Cardiac muscle cell (in vitro differentiated cells and primary cell): ENCODE data around the gene PDSS2. TPM values are rescaled to one million over a fixed set of nuclear protein-coding genes. Genes with fewer than 3 reads are reported as not detected.
A peak's percentile ranks its signal among the peaks of the same experiment; 100 is the strongest.

Experiments
- DNase-seq, 2 donors: peaks; one replicate each; pipeline versions ENCODE4 v3.0.0 to v3.0.0-alpha.2; 2010 to 2017; ENCODE audit warnings: low read depth in 1 of 2, low spot score in 1 of 2
- H3K27ac ChIP-seq: fragments of 200-600 bp; sonication (generic); 2 replicates; pipeline ENCODE4 v1.5.1; 2016
- H3K27me3 ChIP-seq: fragments of 200-600 bp; sonication (generic); 2 replicates; pipeline ENCODE4 v1.6.0; 2016; ENCODE audit warnings: control low read depth
- H3K36me3 ChIP-seq: fragments of 200-600 bp; sonication (generic); 2 replicates; pipeline ENCODE4 v1.5.1; 2016; ENCODE audit warnings: control low read depth
- H3K4me1 ChIP-seq: fragments of 200-600 bp; sonication (generic); 2 replicates; pipeline ENCODE4 v1.8.1; 2017; ENCODE audit warnings: low read depth, mild to moderate bottlenecking, mixed run types
- H3K4me3 ChIP-seq: fragments of 200-600 bp; sonication (generic); 2 replicates; pipeline ENCODE4 v1.5.1; 2016; ENCODE audit warnings: mild to moderate bottlenecking
- H3K9me3 ChIP-seq: fragments of 200-600 bp; sonication (generic); 2 replicates; pipeline ENCODE4 v1.5.1; 2017; ENCODE audit warnings: low read depth, mild to moderate bottlenecking, control low read depth
- polyA plus RNA-seq: library from polyadenylated mRNA; unstranded; fragments of >200 nt; fragmentation: Nextera tagmentation; extraction: Ambion mirVana; gene quantifications from 2 replicates; pipeline ENCODE4 v1.2.1, GENCODE V29; 2016
- total RNA-seq: library from RNA; depleted of rRNA; stranded (reverse); fragments of >200 nt; gene quantifications from 2 replicates; pipeline ENCODE4 v1.2.3, GENCODE V29; 2016
- TF ChIP-seq, protein P1 (sequence below): IDR thresholded peaks from 2 replicates; pipeline ENCODE4 v1.5.1; 2012; ENCODE audit warnings: low read depth, mild to moderate bottlenecking, low read length

PDSS2 gene
- total and polyA plus RNA-seq, 2 experiments from 2014 or later: 12.3 to 19.4 TPM

DNA sequence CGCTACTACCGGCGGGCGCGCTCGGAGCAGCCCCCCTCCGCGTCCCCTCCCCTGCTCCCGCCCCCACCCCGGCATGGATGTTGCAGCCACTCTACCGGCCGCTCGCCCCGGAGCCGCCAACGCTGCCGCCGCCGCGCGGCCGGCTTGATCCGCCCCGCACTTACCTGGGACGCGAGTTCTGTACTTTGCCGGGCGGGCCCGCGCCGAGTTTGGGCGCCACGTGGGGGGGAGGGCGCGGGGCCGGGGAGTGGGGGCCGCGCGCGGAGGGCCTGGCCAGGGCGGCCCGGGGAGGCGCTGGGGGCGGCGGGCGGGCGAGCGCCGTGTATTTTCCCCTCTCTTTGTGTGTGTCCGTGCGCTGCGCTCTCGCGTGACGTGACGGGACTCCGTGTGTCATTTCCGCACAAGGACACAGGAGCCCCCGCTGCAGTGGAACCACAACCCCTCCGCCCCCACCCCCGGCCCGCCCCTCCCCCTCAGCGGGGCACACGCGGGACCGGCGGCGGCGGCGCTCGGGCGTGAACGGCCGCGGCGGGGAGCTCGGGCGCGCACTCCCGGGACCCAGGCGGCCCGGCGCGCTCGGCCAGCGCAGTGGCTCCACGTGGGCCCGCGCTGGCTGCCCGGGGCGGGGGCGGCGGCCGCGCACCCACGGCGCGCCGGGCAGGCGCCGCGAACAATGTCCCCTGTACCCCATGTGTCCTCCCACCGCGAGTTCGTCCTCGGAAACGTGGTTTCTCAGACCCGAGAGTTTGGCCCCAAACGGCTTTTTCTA lies 344.3 kb downstream of the PDSS2 start, which contains the start of gene BEND3:
Gene BEND3, minus strand, starts transcription at position 590 of the 769 bp plus-strand sequence. CDS start 16,230 bp downstream, outside the sequence.
- peaks cover 8% of the 10 kb centered on the region for H3K4me1 ChIP-seq
- no peaks in the 10 kb centered on the region for H3K9me3 ChIP-seq
- H3K27me3 ChIP-seq: no peaks in the 10 kb centered on the region
- peak within 1 kb of the TSS; percentile 91 for H3K27ac ChIP-seq
- DNase-seq: peak; percentile 24 to 66
- TF ChIP-seq, protein P1, sequence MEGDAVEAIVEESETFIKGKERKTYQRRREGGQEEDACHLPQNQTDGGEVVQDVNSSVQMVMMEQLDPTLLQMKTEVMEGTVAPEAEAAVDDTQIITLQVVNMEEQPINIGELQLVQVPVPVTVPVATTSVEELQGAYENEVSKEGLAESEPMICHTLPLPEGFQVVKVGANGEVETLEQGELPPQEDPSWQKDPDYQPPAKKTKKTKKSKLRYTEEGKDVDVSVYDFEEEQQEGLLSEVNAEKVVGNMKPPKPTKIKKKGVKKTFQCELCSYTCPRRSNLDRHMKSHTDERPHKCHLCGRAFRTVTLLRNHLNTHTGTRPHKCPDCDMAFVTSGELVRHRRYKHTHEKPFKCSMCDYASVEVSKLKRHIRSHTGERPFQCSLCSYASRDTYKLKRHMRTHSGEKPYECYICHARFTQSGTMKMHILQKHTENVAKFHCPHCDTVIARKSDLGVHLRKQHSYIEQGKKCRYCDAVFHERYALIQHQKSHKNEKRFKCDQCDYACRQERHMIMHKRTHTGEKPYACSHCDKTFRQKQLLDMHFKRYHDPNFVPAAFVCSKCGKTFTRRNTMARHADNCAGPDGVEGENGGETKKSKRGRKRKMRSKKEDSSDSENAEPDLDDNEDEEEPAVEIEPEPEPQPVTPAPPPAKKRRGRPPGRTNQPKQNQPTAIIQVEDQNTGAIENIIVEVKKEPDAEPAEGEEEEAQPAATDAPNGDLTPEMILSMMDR: no peak
- peak within 1 kb of the TSS; percentile 79 for H3K4me3 ChIP-seq
- no peaks in the 10 kb centered on the region for H3K36me3 ChIP-seq

DNA sequence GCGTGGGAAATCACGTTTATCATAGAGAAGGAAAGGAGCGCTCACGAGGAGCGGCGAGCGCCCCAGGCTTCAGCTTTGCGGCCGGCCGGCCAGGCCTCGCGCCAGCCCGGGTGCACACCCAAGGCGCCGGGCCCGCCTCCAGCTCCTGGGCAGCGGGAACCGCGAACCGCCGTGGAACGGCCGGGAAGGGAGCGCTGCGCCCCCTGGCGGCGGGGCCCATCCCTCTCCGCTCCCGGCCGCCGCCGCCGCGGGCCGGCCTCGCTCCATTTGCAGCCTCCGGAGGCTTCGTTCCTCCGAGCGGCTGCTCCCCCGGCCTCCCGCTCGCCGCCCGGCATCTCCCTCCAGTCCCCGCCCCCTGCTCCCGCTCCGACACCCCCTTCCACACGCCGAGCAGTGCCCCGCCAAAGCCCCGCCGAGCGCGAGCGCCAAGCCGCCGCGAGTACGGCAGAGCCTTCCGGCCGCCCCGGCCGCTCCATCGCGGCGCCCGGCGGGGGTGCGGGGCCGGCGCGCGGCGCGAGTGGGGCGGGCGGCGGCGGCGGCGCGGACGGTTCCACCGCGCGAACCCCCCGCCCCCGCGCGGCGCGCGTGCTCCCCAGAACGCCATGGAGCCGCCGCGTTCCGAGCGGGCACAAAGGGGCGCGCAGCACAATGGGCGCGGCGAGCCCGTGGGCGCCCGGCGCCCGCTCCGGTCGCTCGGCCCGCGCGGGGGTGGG lies 345.0 kb downstream of the PDSS2 start:
- DNase-seq: peak; percentile 92 to 94
- TF ChIP-seq, protein P1: peak; percentile 63
- no peaks in the 10 kb centered on the region for H3K27me3 ChIP-seq
- H3K4me3 ChIP-seq: peak overlapping the region; percentile 79
- no peaks in the 10 kb centered on the region for H3K36me3 ChIP-seq
- peaks cover 8% of the 10 kb centered on the region for H3K4me1 ChIP-seq
- peak overlapping the region; percentile 91 for H3K27ac ChIP-seq
- H3K9me3 ChIP-seq: no peaks in the 10 kb centered on the region

DNA sequence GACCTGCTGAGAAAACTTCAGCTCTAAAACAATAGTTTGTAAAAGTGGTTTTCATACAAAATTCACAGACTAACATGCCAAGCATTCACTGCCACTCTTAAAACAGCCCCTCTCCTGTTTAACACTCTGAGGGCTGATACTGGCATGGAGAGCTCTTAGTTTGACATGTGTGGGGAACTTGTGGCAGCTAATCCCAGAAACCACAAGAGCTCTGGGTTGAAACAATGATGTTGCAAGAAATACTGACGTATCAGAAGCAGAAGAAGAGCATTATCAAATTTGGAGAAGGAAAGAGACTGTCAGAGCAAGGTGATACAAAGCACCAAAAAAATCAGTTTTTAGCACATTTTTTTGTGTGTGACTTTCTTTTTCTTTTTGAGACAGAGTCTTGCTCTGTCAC lies 349.2 kb downstream of the PDSS2 start:
- no peaks in the 10 kb centered on the region for H3K36me3 ChIP-seq
- TF ChIP-seq, protein P1: no peak
- H3K27me3 ChIP-seq: no peaks in the 10 kb centered on the region
- peak in 1 of 2 donors; percentile 71 for DNase-seq
- no peak overlapping the region for H3K4me3 ChIP-seq
- H3K27ac ChIP-seq: no peak overlapping the region
- no peaks in the 10 kb centered on the region for H3K9me3 ChIP-seq
- H3K4me1 ChIP-seq: peaks cover 13% of the 10 kb centered on the region

DNA sequence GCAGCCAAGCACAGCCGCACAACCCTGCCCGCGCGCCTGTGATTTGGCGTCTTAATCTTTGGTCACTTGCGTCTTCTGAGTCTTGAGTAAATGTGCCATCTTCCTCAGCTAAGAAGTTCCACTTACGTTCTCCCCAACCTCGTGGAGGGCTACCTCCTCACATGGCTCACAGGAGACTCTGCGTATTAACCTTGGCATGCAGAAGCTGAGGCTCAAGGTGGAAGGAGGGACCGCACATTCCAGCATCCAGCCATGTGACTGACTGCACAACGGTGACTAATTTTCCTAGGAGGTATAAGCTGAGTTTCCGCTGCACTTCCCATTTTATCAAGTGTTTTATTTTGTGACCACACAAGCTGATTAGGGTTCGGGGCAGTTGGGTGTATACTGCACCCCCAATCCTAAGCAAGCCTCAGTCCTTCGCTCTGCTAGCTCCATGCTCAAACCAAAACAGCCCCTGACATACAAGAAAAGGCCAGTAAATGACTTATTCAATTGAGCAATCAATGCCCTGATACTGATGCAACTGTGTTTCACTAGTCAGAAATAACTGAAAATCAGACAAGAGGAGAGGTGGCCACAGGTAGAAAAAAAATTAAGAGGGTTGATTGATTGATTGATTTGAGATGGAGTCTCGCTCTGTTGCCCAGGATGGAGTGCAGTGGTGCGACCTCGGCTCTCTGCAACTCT lies 351.0 kb downstream of the PDSS2 start:
- TF ChIP-seq, protein P1: no peak
- H3K36me3 ChIP-seq: no peaks in the 10 kb centered on the region
- DNase-seq: no peak
- peaks cover 13% of the 10 kb centered on the region for H3K4me1 ChIP-seq
- no peak overlapping the region for H3K4me3 ChIP-seq
- H3K9me3 ChIP-seq: no peaks in the 10 kb centered on the region
- no peaks in the 10 kb centered on the region for H3K27me3 ChIP-seq
- no peak overlapping the region for H3K27ac ChIP-seq

DNA sequence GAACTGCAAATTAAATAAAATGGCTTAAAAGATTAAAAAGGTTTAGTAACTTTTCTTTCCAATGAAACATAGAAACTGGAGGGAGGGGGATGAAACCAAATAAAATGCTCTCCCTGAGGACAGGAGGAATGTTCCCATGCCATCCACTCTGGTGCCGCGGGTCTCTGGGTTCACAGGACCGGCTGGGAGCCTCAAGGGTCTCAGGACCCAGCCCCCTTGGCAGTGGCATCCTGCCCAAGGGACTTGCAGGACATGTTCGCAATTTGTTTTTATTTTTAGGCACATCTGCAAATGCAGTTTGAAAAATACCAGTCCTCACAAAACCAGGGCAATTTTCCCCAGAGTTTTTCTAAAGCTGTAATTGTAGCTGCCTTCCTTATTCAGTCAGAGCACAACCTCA lies 351.6 kb downstream of the PDSS2 start:
- Histone ChIP-seq H3K27ac (no peak overlapping the region), H3K4me1 (peaks cover 13% of the 10 kb centered on the region), H3K4me3 (no peak overlapping the region), H3K9me3 (no peaks in the 10 kb centered on the region), H3K36me3 (no peaks in the 10 kb centered on the region), H3K27me3 (no peaks in the 10 kb centered on the region)
- DNase-seq: no peak
- TF ChIP-seq, protein P1: no peak
